ENCODE measurements around the gene HSPG2.
"Not testable (repeated sequence)": the region's sequence is repeated elsewhere in the genome, so short reads cannot be mapped to it uniquely, and the experiment has no call there.

The HSPG2 gene

DNA sequence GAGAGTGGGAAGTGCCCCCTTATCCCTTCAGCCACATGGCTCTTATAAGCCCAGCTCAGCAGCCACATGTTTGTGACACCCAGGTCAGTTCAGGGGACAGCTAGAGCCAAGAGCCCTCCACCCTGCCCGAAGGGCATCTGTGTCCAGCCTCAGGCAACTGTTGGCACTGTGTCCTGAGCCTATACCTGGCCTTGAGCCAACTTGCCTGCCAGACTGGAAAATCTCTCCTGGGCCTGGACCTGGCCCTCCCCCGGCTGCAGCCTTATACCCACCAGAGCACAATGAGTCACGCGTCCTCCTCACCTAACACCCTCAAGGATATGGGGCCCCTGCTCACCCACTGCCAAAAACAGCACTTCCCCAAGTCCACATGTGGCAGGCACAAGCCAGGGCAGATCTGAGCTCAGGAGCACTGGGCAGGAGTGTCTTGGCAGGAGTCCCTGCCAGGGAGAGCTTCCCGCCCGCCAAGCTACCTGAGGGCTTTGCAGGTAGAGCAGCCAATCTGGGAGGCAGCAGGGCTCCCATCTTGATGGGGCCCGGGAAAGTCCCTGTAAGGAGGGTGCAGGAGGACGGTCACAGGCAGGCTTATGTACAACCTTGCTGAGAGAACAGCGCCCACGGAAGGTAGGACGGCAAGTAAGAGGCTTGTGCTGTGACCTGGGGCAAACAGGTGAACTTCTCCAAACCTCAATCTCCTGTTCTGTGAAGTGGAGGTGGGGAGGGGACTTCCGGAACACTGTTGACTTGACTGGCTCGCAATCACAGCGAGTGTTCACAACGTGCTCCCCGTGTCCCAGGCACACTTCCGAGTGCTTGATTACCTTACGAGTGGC, 19.8 kb upstream of the HSPG2 start:
- in situ Hi-C loops (cut with MboI; ENCODE audit: low sequenced_read_pairs): no loop called here

GRCh38 chr1:21955501-21956281, 18.6 kb upstream of the HSPG2 start:
- in situ Hi-C loops (cut with MboI; ENCODE audit: low sequenced_read_pairs): no loop called here

DNA sequence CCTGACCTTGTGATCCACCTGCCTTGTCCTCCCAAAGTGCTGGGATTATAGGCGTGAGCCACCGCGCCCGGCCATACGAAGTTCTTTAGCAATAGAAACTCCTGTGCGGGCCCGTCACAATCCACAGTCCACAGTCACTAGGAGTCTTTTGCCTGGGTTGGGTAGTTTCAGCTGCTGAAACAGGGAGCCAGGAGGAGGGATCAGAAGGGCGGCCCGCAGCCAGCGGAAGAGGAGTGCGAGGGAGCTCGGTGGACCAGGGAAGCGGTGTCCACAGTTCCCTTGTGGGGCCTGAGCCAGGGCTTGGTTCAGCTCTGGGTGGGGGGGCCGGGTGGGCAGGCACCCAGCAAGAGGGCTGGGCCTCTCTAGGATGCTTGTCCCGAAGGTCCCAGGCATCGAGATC, 17.9 kb upstream of the HSPG2 start:
- in situ Hi-C loops (cut with MboI; ENCODE audit: low sequenced_read_pairs): no loop called here

GRCh38 chr1:21952786-21953520, 15.8 kb upstream of the HSPG2 start:
- in situ Hi-C loops (cut with MboI; ENCODE audit: low sequenced_read_pairs): no loop called here

- in situ Hi-C loops (cut with MboI; ENCODE audit: low sequenced_read_pairs): no loop called here
Measured at GRCh38 chr1:21951226-21951870, 14.2 kb upstream of the HSPG2 start.

GRCh38 chr1:21950734-21951133, 13.6 kb upstream of the HSPG2 start:
- in situ Hi-C loops (cut with MboI; ENCODE audit: low sequenced_read_pairs): no loop called here

DNA sequence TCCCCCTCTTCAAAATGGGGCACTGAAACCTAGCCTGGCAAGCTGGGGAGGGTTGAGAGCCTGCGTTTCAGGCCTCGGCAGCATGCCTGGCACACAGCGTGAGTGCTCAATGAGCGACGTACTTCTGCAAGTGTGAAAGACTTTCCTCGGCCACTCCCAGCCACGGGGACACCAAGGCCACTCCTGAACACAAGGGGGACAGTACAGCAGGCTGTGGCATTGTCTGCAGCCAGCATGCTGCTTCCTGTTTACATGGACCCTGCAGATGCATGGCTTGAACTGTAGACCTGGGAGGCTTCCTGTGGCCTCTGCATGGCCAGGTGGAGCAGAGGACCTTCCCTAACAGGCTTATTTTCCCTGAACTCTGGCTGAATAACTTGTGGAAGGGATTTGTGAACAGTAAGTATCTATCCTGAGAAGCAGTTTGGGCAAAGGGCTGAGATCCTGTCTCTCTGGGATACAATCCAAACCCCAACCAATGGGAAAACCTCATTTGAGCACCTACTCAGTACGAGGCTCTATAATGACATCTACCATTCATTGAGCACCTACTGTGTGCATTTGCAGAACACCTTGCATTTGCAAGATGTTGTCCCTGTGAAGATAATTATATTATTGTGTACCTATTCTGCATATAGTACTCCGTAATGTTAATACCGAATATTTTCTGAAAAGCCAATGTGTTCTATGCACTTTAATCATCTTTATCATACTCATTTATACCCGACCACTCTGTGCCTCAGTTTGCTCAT, 9.9 kb upstream of the HSPG2 start:
- in situ Hi-C loops (cut with MboI; ENCODE audit: low sequenced_read_pairs): no loop called here

DNA sequence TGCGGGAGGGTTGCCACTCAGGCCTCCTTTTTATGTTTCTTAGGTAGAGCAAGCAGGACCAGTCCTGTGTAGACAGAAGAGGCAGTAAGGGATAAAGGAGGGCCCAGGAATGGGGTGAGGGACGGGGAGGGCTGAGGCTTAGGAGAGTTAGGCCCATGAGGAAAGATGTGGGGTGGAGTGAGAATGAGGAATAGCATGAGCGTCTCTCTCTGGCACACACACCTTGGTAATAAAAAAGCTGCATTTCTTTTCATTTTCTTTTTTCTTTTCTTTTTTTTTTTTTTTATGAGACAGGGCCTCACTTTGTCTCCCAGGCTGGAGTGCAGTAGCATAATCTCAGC, 7.6 kb upstream of the HSPG2 start:
- in situ Hi-C loops (cut with MboI; ENCODE audit: low sequenced_read_pairs): no loop called here

GRCh38 chr1:21942959-21943640, 6.0 kb upstream of the HSPG2 start:
- in situ Hi-C loops (cut with MboI; ENCODE audit: low sequenced_read_pairs): not testable (repeated sequence)

GRCh38 chr1:21942464-21942863, 5.4 kb upstream of the HSPG2 start:
- in situ Hi-C loops (cut with MboI; ENCODE audit: low sequenced_read_pairs): no loop called here

DNA sequence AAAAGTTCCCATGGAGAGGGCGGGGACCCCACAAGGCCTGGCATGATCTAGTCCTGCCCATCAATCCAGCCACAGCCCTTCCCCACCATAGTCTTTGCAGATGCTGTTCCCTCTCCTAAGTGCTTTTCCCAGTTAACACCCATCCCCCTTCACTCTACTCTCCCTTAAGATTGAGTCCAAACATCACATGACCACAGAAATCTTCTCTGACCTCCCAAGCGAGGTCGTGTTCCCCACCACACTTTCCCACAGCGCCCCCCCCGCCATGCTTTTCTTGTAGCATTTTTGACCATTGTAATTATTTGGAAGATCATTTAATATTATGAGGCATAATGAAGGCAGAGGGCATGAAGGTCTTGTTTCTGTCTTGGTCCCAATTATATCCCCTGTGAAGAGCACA, 4.3 kb upstream of the HSPG2 start:
- in situ Hi-C loops (cut with MboI; ENCODE audit: low sequenced_read_pairs): no loop called here

DNA sequence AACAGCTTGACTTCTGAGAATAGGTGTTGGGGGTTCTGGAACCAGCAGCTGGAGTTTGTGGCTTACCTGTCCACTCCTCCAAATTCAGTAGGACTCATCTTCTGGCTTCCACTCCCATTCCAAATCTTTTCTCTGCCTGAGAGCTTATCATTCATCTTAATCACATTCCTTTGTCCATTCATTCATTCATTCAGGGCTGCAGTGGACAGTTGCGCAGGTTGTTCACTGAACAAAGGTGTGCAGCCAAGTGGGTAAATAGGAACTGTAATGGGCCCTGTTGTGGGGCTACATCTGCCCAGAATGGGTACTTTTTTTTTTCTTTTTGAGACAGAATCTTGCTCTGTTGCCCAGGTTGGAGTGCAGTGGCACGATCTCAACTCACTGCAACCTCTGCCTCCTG, 3.4 kb upstream of the HSPG2 start:
- in situ Hi-C loops (cut with MboI; ENCODE audit: low sequenced_read_pairs): no loop called here

- in situ Hi-C loops (cut with MboI; ENCODE audit: low sequenced_read_pairs): no loop called here
Measured at GRCh38 chr1:21939650-21940374, 2.7 kb upstream of the HSPG2 start.

- in situ Hi-C loops (cut with MboI; ENCODE audit: low sequenced_read_pairs): no loop called here
Measured at GRCh38 chr1:21938732-21939538, 1.8 kb upstream of the HSPG2 start.

DNA sequence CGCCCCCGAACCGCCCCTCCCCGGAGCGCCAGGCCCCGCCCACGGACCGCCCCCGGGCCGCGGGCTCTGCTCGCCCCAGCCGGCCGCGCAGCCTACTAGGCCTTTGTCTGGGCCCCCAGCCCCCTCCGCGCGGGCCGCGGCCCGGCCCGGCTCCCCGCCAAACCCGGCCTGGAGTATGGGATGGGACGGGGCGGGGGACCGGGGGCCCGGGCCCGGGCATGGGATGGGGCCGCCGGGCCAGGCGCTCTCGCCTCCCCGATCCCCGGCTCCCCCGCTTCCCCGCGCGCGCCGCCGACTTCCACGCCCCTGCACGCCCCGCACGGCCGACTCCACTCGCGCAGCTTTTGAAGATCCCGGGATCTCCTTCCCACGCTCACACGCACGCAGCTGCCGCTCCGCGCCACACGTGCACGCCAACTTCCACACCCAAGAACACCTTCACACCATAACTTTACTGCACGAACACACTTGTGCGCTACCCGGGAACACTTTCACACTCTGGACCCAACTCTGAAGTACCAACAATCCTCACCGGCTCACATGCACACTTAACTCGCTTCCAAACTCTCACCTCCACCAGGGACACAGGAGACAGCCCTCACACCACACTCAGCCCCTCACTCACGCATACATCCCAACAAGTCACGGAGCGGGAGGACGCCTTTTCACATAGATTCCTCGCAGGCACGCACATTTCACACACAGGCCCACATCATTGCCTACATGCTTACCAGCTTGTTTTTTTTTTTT, 437 bp upstream of the HSPG2 start:
- in situ Hi-C loops (cut with MboI; ENCODE audit: low sequenced_read_pairs): no loop called here

DNA sequence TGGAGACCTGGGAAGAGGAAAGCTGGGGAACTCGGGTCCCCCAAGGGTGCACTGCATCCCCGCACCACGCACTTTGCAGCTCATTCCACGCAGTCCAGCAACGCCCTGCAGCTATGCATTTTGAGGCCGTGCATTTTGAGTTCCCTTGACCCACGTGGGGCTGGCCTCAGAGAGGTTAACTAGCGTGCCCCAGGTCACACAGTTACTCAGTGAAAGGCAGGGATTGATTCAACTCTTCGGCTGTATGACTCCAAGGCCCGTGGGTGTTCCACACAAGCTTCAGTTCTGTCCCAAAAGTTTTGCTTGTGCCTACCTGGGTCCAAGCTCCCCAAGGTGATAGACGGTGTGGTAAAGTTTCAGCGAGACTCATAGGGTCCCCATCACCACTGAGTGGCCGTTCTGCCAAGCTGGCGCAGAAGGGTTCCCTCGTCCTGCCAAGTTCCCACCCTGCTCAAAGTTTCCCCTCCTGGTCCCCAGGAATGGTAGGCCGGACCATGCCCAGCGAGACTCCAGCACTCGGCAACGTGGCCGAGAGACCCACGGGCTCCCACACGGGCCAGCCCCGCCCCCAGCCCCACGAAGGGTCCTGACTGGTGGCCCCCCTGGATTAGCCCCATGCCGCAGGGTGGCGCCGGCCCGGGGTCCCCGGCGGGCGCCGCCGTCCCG, 611 bp downstream of the HSPG2 start:
- in situ Hi-C loops (cut with MboI; ENCODE audit: low sequenced_read_pairs): no loop called here

- in situ Hi-C loops (cut with MboI; ENCODE audit: low sequenced_read_pairs): no loop called here
Measured at GRCh38 chr1:21935891-21936365, 1.2 kb downstream of the HSPG2 start.
